ENCODE measurements around the gene CACFD1.

DNA sequence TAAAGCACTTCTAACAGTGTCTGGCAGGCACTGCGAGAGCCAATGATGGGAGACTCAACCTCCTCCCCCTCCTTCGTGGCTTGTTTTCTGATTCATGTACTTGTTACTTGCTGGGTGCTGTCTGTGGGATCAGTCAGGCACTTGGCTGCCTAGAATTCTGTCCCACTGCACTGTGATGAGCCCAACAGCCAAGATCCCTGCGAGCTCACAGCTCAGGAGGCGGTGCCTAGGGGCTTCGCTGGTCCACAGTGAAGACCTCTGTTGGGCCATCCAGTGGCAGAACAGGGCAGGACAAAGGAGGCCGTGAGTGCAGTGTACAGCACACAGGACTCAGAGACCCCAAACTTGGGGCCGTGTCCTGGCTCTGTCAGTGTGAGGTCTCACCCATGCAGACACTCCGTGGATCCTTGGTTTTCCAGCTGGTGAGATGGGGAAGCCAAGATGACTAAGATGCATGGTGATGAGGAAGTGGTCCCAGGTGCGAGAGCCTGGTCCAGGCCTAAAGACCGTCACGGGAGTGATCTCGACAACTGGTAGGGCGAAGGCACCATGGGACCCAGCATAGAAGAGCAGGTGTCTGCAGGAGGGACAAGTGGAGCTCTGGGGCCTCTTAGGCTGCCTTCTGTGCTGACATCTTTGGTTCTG lies 45.5 kb downstream of the CACFD1 start:
- TF ChIP-seq, protein P1, sequence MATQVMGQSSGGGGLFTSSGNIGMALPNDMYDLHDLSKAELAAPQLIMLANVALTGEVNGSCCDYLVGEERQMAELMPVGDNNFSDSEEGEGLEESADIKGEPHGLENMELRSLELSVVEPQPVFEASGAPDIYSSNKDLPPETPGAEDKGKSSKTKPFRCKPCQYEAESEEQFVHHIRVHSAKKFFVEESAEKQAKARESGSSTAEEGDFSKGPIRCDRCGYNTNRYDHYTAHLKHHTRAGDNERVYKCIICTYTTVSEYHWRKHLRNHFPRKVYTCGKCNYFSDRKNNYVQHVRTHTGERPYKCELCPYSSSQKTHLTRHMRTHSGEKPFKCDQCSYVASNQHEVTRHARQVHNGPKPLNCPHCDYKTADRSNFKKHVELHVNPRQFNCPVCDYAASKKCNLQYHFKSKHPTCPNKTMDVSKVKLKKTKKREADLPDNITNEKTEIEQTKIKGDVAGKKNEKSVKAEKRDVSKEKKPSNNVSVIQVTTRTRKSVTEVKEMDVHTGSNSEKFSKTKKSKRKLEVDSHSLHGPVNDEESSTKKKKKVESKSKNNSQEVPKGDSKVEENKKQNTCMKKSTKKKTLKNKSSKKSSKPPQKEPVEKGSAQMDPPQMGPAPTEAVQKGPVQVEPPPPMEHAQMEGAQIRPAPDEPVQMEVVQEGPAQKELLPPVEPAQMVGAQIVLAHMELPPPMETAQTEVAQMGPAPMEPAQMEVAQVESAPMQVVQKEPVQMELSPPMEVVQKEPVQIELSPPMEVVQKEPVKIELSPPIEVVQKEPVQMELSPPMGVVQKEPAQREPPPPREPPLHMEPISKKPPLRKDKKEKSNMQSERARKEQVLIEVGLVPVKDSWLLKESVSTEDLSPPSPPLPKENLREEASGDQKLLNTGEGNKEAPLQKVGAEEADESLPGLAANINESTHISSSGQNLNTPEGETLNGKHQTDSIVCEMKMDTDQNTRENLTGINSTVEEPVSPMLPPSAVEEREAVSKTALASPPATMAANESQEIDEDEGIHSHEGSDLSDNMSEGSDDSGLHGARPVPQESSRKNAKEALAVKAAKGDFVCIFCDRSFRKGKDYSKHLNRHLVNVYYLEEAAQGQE (IDR thresholded peaks at IDR 0.05; ENCODE audit: insufficient read depth in 1 of 2, low read depth in 2 of 2, low read length in 2 of 2): no peak
- TF ChIP-seq POLR2AphosphoS5 (IDR thresholded peaks at IDR 0.05; ENCODE audit: low read depth, low read length): no peak
- no peak for TF ChIP-seq FOXP2 (optimal IDR thresholded peaks at IDR 0.05; ENCODE audit: borderline replicate concordance, extremely low read depth, extremely low read length, insufficient read depth)
